ENCODE data around the gene SLC7A10.
"Not testable (repeated sequence)": the region's sequence is repeated elsewhere in the genome, so short reads cannot be mapped to it uniquely, and the experiment has no call there.

The SLC7A10 gene

DNA sequence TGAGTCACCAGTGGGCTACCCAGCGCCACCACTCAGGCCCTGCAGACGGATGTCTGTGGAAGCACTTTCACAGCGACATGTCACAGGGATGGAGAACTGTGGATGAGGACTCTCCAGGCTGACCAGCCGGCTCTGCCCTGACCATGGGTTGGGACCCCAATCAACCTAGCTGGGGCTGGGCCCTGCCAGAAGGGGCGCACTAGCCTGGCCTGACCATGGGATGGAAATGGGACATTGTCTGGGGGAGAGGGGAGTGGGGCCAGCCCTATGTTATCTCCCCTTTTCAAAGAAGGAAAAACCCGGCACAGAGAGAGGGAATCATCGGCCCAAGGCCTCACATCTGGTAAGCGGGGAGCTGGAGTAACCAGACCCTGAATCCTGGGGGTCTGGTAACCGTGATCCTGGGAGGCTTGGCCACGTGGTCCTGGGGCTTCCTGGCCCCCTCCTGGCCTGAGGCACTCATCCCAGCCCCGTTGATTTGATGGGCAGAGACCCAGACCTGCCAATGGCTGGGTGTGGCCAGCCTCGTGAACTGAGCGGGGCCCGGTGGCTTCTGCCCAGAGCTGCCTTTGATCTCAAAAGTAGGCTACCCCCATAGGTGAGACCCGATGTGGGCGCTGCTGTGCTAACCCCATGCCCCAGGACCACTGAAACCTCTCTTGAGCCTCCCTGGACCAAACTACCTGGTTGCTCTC, 11.2 kb upstream of the SLC7A10 start:
- no peak for DNase-seq

DNA sequence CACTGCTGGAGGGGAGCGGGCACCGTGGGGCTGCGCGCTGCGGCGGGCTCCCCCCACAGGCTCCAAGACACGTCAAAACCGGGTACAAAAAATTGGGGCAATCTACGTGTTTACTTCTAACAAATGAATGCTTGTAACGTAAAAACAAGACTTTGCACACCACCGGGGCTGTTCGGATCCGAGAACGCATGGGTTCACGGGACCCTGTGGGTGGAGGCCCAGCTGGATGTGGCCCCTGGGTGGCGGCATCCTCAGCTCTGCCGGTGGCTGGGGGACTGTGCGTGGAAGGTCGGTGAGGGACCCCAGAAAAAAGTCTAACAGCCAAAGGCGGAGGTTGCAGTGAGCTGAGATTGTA, 10.3 kb upstream of the SLC7A10 start:
- no peak for DNase-seq

DNA sequence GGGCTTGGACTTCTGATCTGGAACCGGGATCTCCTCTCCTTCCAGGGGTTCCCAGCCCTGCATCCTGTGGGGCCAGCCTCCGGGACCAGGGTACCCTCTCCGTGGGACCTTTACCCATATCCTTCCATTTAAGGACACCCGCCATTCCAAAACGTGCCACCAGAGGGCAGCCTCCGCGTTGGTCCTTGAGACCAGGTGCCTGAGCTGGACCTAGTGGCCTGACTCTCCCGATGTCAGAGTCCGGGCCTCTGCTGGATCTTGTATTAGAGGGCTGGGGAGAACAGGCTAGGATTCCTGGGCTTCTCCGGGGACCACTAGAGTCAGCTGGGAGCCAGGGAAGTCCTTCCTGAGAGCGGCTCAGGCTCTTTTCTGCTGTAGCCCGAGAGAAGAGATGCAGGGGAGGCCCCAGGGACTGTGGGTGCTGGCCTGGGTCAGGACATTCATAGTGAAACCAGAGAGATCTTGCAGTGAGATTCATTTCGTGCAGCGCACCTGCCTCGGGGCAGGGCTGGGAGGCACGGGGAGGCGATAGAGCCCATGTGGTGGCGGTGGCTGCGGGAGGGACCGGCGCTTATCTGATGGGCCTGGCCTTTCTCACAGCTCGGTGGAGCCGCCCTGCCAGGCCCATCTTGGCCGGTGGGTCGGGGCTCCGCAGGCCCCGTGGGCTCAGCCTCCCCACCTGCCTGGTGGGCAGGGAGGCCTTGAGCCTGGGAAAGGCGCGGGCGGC, 9.8 kb upstream of the SLC7A10 start:
- no peak for DNase-seq

DNA sequence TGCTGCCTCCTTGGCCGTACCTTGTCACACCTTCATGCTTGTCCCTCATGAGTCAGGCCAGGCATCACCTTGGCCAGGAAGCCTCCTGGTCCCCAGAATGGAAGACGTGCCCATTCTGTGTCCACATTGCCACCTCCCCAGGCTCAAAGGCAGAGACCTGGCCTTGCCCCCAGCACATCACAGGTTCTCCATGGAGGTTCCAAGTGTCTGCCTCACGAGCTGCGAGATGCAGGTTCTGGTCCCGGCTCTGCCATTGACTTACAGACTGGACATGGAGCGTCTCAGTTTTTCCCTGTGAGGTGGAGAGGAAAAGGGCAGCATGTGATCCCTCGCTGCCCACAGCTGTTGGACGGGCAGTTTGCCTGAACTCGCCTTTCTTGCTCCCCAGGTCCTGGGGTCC, 9.1 kb upstream of the SLC7A10 start:
- DNase-seq, result no peak

DNA sequence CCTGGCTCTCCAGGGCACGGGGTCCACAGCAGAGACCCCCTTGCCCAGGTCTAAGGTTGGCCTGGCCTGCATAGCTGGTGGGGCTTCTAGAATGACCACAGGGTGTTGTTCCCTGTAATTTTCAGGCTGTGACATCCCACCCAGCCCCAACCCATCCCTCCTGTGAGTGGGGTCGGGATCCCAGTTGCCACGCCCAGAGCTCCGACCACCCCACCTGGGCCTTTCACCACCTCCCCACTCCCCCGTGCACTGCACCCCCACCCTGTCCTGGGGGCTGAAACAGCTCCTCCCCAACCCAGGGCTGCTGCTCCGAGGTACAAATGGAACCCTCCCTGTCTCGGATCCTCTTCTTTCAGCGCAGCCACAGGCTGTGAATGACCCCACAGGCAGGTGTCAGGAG, 8.4 kb upstream of the SLC7A10 start:
- DNase-seq, result no peak

DNA sequence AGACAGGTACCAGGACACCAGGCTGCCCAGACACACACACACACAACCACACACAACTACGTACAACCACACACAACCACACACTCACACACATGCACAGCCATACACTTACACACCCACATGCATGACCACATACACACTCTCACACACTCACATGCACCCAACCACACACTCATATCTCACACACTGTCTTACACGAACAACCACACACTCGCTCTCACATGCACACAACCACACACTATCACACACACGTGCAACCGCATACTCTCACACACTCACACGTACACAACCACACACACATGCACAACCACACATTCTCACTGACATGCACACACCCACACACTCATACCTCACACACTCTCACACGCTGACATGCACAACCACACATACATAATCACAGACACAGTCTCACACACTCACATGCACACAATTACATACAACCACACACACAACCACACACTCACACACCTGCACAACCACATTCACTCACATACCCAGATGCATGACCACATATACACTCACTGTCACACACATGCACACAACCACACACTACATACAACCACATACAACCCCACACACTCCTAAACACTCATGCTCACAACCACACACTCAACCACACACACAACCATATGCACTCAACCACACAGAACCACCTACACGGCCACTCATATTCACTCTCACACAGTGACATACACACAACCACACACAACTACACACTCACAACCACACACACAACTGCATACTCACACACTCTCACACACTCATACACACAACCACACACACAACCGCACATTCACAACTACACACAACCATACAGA, 7.6 kb upstream of the SLC7A10 start:
- no peak for DNase-seq

DNA sequence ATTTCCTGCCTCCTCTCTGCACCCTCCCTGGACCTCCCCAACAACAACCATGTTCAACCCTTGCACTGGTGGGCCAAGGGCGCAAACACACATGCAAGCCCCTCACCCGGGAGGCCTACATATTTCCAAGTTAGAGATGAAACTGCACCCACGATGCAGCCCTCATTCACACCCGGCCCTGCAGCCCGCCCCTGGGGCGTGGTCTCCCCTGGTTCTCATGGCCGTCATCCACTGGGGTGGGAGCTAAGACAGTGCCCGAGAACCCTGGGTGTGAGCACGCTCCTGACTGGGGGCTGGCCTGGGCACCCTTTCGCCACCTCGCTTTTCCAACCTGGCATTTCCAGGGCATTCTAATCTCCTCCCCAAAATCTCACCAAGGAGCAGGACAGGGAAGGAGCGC, 7.0 kb upstream of the SLC7A10 start:
- DNase-seq, result no peak

DNA sequence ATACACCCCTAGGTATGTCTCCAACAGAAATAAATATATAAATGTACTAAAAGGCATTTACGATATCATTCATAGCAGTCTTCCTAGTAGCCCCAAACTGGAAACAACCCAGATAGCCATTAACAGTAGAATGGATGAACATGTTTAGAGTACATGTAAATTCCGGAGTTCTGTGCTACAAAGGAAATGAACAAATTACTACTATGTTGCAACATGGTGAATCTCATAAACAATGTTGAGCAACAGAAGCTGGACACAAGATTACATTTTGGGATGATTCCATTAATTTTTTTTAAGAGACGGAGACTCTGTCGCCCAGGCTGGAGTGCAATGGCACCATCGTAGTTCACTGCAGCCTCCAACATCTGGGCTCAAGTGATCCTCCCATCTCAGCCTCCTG, 5.9 kb upstream of the SLC7A10 start:
- no peak for DNase-seq

DNA sequence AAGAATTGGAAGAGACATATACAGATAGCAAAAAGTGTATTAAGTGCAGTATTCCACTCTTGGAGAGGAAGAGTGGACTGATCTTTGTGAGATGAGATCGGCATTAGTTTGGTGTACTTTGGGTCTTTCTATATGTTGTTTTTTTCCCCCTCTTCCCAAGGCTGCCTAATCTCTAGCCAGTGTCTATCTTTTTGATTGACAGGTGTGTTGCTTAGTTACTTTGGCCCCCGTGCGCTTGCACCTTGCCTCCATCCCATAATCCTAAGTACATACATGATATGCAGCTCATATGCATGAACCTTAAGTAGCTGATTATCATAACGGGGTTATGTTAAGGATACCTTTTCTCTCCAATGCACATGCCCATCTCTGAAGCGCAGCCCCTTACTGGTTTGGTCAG, 4.3 kb upstream of the SLC7A10 start:
- no peak for DNase-seq

DNA sequence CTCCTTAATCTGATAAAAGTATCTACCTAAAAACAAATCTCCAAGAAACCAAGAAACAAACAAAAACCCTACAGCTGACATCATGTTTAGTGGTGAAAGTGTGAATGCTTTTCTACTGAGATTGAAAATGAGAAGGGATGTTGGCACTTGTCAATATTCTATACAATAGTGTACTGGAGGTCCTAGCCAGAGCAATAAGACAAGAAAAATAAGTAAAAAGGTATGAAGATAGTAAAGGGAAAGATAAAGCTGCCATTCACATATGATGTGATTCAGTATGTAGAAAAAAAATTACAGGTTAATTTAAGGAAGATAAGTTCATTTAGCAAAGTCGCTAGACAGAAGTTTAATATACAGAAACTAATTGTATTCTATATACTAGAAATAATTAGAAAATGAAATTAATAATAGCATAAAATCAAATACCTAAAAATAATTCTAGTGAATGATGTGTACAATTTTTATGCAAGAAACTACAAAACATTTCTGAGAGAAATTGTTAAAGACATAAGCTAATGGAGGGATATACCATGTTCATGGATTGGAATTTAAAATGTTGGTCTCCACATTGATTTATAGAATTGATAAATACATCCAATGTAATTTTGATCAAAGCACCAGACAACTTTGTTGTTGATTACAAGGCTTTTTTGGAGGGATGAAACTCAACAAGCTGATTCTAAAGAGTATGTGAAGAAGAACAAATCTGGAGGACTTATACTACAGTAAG, 2.4 kb upstream of the SLC7A10 start:
- DNase-seq, result no peak

DNA sequence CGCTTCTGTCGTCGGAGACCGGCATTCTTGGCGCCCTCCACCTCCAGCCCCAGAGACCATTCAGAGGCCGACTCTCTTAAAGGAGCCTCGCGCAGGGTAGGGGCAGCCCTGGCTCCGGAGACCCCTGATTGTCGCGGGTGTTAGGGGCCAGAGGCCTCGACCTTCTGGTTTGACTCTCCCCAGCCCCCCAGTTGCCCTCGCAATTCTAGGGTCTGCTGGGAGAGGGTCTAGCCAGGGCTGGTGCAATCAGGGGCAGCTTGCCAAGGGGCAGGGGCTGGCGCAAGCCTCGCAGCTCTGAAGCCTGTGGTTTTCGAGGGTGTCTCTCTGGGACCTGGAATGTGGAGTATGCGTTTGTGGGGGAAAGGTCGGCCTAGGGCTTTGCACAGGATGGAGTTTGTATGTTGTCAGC, 1.6 kb upstream of the SLC7A10 start:
- no peak for DNase-seq

DNA sequence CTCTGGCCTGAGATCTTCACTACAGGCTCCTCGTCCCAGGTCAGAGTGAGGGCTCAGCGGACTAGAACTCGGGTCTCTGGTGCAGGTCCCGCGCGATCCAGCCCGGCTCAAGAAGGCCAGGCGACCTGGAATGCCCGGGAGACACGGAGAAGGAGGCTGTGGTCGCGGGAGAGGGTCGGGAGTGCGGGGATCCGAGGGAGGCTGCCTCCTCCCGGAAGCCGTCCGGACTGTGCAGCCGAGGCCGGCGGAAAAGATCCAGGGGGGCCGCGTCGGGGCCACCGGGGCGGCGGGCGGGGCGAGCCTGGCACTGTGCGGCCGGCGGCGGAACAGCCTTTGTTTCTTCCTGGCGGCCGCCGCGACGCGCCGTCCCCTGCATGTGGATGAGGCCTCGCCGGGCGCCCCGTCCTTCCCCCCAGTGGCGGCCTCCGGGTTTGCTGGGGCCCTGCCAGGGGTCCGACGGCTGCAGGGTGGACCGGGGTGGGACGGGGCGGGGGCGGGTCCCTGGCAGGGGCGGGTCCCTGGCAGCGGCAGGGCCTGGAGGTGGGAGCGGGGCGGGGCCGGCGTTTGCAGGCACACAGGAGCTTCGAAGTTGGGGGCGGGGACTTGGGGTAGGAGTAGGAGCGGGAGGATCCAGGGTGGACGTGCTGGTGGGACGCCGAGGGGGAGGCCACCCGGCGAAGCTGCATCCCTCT, 1.0 kb upstream of the SLC7A10 start:
- no peak for DNase-seq

DNA sequence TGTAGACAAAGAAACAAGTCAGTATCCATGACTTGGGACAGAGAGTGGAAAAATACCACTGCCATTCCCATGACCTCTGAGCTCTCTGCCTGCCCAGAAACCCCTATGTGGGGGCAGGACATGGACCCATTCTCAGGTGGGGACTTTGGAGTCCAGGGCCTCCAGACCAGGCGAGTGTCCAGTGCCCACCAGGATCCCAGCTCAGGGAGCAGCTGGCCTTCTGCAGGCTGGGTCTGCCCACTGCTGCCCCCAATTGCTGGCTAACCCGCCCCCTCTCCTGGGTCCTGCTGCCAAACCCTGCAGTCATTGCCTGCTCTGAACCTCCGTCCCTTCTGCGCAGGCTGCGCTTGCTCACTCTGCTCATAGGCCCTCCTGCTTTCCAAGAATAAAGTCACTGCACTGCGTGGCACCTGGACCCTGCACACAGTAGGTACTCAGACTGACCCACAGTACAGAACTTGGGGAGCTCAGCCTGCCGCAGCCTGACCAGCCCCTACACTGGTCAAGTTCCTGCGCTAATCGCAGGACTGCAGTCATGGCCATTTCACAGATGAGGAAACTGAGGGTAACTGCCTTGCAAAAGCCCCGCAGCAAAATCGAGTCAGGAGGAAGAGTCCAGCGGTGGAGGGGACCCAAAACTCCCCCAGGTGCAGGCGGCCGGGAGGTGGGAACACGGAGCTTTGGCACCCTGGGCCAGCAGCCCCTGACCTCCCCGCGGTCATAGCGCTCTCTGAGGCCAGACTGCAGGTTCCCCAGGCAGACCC, 774 bp downstream of the SLC7A10 start:
- no peak for DNase-seq

DNA sequence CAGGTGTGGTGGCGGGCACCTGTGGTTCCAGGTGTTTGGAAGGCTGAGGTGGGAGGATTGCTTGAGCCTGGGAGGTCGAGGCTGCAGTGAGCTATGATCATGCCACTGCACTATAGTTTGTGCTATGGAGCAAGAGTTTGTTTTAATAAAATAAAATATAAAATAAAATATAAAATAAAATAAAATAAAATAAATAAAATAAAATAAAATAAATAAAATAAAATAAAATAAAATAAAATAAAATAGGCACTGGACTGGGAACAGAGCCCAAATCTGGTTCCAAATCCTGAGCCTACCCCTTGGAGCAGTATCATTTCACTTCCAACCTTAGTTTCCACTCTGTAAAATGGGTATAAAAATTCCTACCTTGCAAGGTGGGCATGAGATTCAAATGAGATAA, 3.4 kb downstream of the SLC7A10 start:
- not testable (repeated sequence) for DNase-seq

DNA sequence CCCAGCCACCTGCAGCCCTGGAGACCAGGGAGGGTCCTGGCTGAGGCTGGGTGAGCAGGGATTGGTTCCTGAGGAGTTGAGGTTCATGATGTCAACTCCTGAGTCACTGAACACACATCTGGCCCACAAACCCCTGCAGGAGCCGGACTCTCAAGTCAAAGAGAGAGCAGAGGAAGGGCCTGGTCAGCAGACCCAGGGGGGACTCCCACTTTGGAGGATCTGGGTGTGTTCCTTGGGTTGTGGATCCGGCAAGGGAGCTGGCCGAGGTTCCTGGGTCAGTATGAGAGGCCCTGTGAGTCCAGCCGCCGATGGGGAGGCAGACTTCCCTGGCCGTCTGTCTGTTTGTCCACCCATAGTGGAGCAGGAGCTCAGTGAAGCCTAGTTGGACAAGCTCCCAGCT, 4.0 kb downstream of the SLC7A10 start:
- no peak for DNase-seq

DNA sequence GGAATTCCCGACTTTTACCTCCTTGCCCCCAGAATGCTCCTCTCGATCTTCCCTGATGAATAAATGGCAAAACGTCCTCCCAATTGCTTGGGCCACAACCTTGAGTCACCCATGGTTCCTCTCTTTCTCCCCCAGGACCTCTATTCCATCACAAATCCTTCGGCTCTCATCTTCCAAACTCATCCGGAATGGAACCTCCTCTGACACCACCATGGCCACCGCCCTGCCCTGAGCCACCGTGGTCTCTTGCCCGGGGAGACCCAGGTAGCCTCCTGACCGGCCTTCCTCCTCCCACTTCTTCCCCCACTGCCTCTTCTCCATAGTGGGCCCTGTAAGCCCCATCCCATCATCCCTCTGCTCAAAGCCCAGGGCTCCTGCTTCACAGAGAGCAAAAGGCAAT, 4.9 kb downstream of the SLC7A10 start:
- DNase-seq, result no peak

DNA sequence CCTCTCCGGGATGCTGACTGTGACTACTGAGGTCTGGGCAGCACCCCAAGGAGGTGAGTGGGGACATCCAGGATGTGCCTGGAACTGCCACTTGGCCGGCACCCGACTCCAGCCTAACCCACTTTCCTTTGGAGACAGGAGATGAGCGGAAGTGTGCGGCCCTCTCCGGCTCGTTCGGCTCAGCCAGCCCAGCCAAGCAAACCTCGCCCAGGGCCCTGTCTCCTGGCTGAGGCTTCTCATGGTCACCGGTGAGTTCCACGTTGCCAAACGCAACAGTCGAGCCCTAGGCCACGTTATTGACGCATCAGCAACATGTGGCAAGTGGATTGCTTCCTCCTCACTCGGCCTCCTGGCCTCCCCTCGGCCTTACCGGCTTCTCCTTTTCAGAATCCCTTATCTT, 5.5 kb downstream of the SLC7A10 start:
- no peak for DNase-seq

DNA sequence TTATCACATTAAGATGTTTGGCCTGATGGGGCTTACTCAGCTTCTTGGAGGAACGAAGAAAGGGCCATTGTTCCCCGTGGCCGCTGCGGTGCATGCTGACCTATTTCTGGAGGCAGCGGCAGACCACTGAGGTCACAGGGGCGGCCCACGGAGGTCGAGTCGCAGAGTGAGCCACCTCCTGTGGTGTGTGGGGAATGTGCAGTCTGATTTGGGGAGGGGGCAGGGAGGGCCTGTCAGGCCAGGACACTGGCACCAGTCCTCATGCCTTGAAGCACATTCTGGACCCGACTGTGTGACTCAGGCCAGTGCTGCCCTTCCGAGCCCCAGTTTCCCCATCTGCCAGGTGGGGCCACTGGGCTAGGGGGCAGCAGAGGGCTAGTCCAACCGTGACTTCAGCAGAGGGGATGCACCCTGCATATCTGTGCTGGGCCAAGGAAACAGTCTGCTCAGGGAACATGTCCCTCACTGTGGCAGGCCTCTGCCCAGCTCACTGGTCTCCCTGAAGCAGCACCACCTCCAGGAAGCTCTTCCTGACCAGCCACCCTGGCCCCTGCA, 6.3 kb downstream of the SLC7A10 start:
- no peak for DNase-seq

DNA sequence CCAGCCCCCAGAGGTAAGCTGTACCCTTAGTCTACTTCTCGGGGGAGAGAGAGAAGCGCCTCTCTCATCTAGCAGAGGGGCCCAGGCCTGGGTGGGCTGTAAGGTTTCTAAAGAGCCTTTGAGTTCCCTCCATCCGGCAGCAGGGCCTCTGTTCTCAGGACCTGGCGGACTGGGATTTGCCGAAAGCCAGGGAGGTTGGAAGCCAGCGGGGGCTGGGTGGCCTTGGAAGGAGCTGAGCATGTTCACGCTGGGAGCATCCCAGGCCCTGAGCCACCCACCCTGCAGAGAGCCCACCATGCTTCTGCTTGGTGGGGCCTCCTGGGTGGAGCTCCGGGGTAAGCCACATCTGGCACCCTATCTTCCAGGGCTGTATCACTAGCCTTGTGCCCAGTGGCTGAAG, 7.8 kb downstream of the SLC7A10 start:
- no peak for DNase-seq

DNA sequence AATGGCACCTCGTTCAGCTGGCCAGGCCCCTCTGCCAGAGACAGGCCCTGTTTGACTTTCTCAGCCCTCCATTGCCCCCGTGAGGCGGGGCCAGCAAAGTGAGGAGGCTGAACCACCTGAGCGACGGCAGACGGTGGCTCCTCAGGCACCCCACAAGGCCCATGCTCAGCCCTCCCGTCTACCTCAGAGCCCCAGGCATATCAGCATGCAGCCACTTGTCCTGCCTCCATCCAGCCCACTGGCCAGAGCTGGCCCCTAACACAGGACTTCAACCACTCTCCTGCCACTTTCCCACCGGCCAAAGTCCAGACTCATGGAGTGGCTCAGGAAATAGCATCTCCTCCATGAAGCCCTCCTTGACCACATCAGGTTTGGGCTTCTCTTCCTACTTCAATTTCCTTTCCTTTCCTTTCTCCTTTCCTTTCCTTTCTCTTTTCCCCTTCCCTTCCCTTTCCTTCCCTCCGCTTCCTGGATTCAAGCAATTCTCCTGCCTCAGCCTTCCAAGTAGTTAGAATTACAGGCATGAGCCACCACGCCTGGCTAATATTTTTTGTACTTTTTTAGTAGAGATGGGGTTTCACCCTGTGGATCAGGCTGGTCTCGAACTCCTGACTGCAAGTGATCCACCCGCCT, 9.3 kb downstream of the SLC7A10 start:
- DNase-seq, result no peak
